Measurements from ENCODE around the gene CLDN1. TPM values are rescaled to one million over a fixed set of nuclear protein-coding genes. Genes with fewer than 3 reads are reported as not detected.

Gene CLDN1
- total RNA-seq, 1 experiment from 2014 or later: 1.0 TPM

DNA sequence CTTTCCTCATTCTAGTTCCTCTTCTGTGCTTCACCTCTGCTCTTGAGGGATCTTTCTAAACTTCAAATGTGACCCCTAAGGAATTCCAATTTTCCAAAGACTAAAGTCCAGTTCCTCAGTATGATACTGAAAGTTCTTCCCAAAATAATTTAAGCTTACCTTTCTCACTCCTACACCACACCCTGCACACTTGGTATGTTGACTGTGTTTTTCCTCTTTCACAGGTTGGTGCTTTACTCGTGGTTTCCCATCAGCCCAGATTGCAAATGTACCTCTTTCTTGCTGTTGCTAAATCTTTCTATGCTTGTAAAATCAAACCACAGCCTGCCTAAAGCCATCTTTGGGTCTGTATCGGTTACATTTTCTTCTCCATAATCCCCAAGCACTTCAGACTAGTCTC, 35.2 kb upstream of the CLDN1 start:
- H4K5ac ChIP-seq (ENCODE audit: insufficient read length, low read depth, low read length): no peak overlapping the region
- H3K79me2 ChIP-seq (ENCODE audit: insufficient read depth, low read length): no peaks in the 10 kb centered on the region
- H3K56ac ChIP-seq (ENCODE audit: insufficient read length, low read depth, low read length): no peak overlapping the region
- H3K27me3 ChIP-seq (ENCODE audit: insufficient read depth, low read length): no peaks in the 10 kb centered on the region
- H3K18ac ChIP-seq (ENCODE audit: insufficient read length, low read depth, low read length): no peak overlapping the region
- no peak overlapping the region for H2AK5ac ChIP-seq (ENCODE audit: insufficient read length, low read length)
- no peak overlapping the region for H4K91ac ChIP-seq (ENCODE audit: insufficient read length, low read depth, low read length)
- no peak overlapping the region for H3K9ac ChIP-seq (ENCODE audit: extremely low read depth, insufficient read length, low read length)
- H3K79me1 ChIP-seq (ENCODE audit: insufficient read depth, low read depth, low read length, poor library complexity, severe bottlenecking): no peaks in the 10 kb centered on the region
- peaks cover 19 to 22% of the 10 kb centered on the region in 2 experiments for H3K4me1 Mint-ChIP-seq
- TF ChIP-seq, protein P1, sequence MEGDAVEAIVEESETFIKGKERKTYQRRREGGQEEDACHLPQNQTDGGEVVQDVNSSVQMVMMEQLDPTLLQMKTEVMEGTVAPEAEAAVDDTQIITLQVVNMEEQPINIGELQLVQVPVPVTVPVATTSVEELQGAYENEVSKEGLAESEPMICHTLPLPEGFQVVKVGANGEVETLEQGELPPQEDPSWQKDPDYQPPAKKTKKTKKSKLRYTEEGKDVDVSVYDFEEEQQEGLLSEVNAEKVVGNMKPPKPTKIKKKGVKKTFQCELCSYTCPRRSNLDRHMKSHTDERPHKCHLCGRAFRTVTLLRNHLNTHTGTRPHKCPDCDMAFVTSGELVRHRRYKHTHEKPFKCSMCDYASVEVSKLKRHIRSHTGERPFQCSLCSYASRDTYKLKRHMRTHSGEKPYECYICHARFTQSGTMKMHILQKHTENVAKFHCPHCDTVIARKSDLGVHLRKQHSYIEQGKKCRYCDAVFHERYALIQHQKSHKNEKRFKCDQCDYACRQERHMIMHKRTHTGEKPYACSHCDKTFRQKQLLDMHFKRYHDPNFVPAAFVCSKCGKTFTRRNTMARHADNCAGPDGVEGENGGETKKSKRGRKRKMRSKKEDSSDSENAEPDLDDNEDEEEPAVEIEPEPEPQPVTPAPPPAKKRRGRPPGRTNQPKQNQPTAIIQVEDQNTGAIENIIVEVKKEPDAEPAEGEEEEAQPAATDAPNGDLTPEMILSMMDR (conservative IDR thresholded peaks at IDR 0.05): no peak
- no peak overlapping the region for H2BK12ac ChIP-seq (ENCODE audit: insufficient read length, low read depth, low read length)
- no peak overlapping the region for H3K27ac ChIP-seq (ENCODE audit: insufficient read length, low read depth, low read length)
- H2BK20ac ChIP-seq (ENCODE audit: low read depth, low read length, poor library complexity, severe bottlenecking): no peak overlapping the region
- no CpG with 5 or more reads among the region's 2 CpGs for WGBS (ENCODE audit: extremely low coverage, insufficient read length, low lambda C conversion rate)
- no peaks in the 10 kb centered on the region; the same call in 1 of the 2 replicates for H3K27me3 Mint-ChIP-seq (ENCODE audit: low read depth)
- no peak overlapping the region for H3K4me2 ChIP-seq (ENCODE audit: insufficient read depth, insufficient read length, low read length)
- H3K9me3 ChIP-seq (ENCODE audit: control insufficient read depth, low read depth, low read length): no peaks in the 10 kb centered on the region
- H4K8ac ChIP-seq (replicated peaks; ENCODE audit: insufficient read length, low read depth, low read length): no peak overlapping the region
- H4K20me1 ChIP-seq (ENCODE audit: control insufficient read depth, insufficient read depth, insufficient read length): no peaks in the 10 kb centered on the region
- peaks cover 0 to 5% (median 0%) of the 10 kb centered on the region in 3 experiments; a peak in 2 of 7 replicates for H3K36me3 Mint-ChIP-seq (ENCODE audit: insufficient read depth in 1 of 3, low read depth in 3 of 3)
- H3K4me3 Mint-ChIP-seq: no peak overlapping the region
- H3K14ac ChIP-seq (ENCODE audit: insufficient read depth, low read length): no peak overlapping the region
- no peaks in the 10 kb centered on the region; the same call in 1 of the 2 replicates for H3K4me1 ChIP-seq (ENCODE audit: insufficient read depth, low read length)
- no peak overlapping the region for H3T11ph ChIP-seq (ENCODE audit: low read length)
- peak overlapping the region; percentile 22 for H2AFZ ChIP-seq (ENCODE audit: low read length)
- no peak overlapping the region for H3K4ac ChIP-seq (ENCODE audit: low read depth, low read length)
- DNase-seq: no peak
- peaks cover 2 to 4% of the 10 kb centered on the region in 2 experiments; a peak in 4 of 5 replicates for H3K9me3 Mint-ChIP-seq
- no peak overlapping the region for H3K23ac ChIP-seq (ENCODE audit: insufficient read length, low read depth, low read length)
- H2BK5ac ChIP-seq (ENCODE audit: insufficient read length, low read length): no peak overlapping the region
- no peak overlapping the region for H2BK15ac ChIP-seq (ENCODE audit: low read depth, low read length)
- no peak overlapping the region for H2BK120ac ChIP-seq (ENCODE audit: low read depth, low read length, poor library complexity, severe bottlenecking)
- no peaks in the 10 kb centered on the region for H3K23me2 ChIP-seq (ENCODE audit: insufficient read length, low read depth, low read length, poor library complexity, severe bottlenecking)
- no peak overlapping the region for H3K27ac Mint-ChIP-seq

Data from H9 (cell line).